Measurements from ENCODE around the gene ADM2. TPM values are rescaled to one million over a fixed set of nuclear protein-coding genes. Genes with fewer than 3 reads are reported as not detected.
A peak's percentile ranks its signal among the peaks of the same experiment; 100 is the strongest.

Gene ADM2
- total RNA-seq, 1 donor: 9.4 TPM

GRCh38 chr22:50481045-50481439 lies 301 bp upstream of the ADM2 start:
- peaks cover 13% of the 10 kb centered on the region for H3K27me3 ChIP-seq (ENCODE audit: insufficient read depth, low read length)
- H3K79me2 ChIP-seq (ENCODE audit: insufficient read depth, low read length): no peaks in the 10 kb centered on the region
- H3K9me3 ChIP-seq (ENCODE audit: low read depth, low read length): no peaks in the 10 kb centered on the region
- no peaks in the 10 kb centered on the region for H4K20me1 ChIP-seq (ENCODE audit: insufficient read depth, low read length)
- no peak overlapping the region for H3K27ac ChIP-seq (ENCODE audit: low read depth, low read length)
- H2AFZ ChIP-seq (ENCODE audit: low read length): no peak overlapping the region
- H3K4me2 ChIP-seq (ENCODE audit: insufficient read depth, low read length): peak overlapping the region; percentile 23
- H3K4me3 ChIP-seq (ENCODE audit: insufficient read depth, low read length): peak overlapping the region; percentile 65
- no peak for TF ChIP-seq CTCF (IDR thresholded peaks at IDR 0.05; ENCODE audit: extremely low read depth, low read depth, low read length)
- no peak for DNase-seq (ENCODE audit: insufficient read length, low spot score, missing footprints)
- no peaks in the 10 kb centered on the region for H3K4me1 ChIP-seq (ENCODE audit: insufficient read depth, low read length)
- H3K36me3 ChIP-seq (ENCODE audit: insufficient read depth, low read length): no peaks in the 10 kb centered on the region

- H2AFZ ChIP-seq (ENCODE audit: low read length): peak overlapping the region; percentile 59
- peak overlapping the region; percentile 65 for H3K4me3 ChIP-seq (ENCODE audit: insufficient read depth, low read length)
Measured at GRCh38 chr22:50482107-50483074, 1.0 kb downstream of the ADM2 start.

GRCh38 chr22:50483106-50483505 lies 1.8 kb downstream of the ADM2 start:
- Histone ChIP-seq H3K36me3 (ENCODE audit: insufficient read depth, low read length) (no peaks in the 10 kb centered on the region), H3K9me3 (ENCODE audit: low read depth, low read length) (no peaks in the 10 kb centered on the region), H3K27me3 (ENCODE audit: insufficient read depth, low read length) (peaks cover 13% of the 10 kb centered on the region), H3K27ac (ENCODE audit: low read depth, low read length) (no peak overlapping the region), H3K4me1 (ENCODE audit: insufficient read depth, low read length) (no peaks in the 10 kb centered on the region), H2AFZ (ENCODE audit: low read length) (no peak overlapping the region), H4K20me1 (ENCODE audit: insufficient read depth, low read length) (no peaks in the 10 kb centered on the region), H3K79me2 (ENCODE audit: insufficient read depth, low read length) (no peaks in the 10 kb centered on the region), H3K4me3 (ENCODE audit: insufficient read depth, low read length) (no peak overlapping the region), H3K4me2 (ENCODE audit: insufficient read depth, low read length) (no peak overlapping the region)
- TF ChIP-seq CTCF (IDR thresholded peaks at IDR 0.05; ENCODE audit: extremely low read depth, low read depth, low read length): no peak
- no peak for DNase-seq (ENCODE audit: insufficient read length, low spot score, missing footprints)

More at GRCh38 chr22:50482107-50483074, 1.0 kb downstream of the ADM2 start:
- no peak for TF ChIP-seq CTCF (IDR thresholded peaks at IDR 0.05; ENCODE audit: extremely low read depth, low read depth, low read length)
- Histone ChIP-seq H3K4me1 (ENCODE audit: insufficient read depth, low read length) (no peaks in the 10 kb centered on the region), H3K79me2 (ENCODE audit: insufficient read depth, low read length) (no peaks in the 10 kb centered on the region), H3K27ac (ENCODE audit: low read depth, low read length) (no peak overlapping the region), H3K4me2 (ENCODE audit: insufficient read depth, low read length) (peak overlapping the region; percentile 24), H3K9me3 (ENCODE audit: low read depth, low read length) (no peaks in the 10 kb centered on the region), H4K20me1 (ENCODE audit: insufficient read depth, low read length) (no peaks in the 10 kb centered on the region), H3K27me3 (ENCODE audit: insufficient read depth, low read length) (peaks cover 13% of the 10 kb centered on the region), H3K36me3 (ENCODE audit: insufficient read depth, low read length) (no peaks in the 10 kb centered on the region)
- no peak for DNase-seq (ENCODE audit: insufficient read length, low spot score, missing footprints)

GRCh38 chr22:50483556-50483955 lies 2.2 kb downstream of the ADM2 start:
- Histone ChIP-seq H3K4me1 (ENCODE audit: insufficient read depth, low read length) (no peaks in the 10 kb centered on the region), H3K4me2 (ENCODE audit: insufficient read depth, low read length) (no peak overlapping the region), H3K27me3 (ENCODE audit: insufficient read depth, low read length) (peaks cover 13% of the 10 kb centered on the region), H3K9me3 (ENCODE audit: low read depth, low read length) (no peaks in the 10 kb centered on the region), H4K20me1 (ENCODE audit: insufficient read depth, low read length) (no peaks in the 10 kb centered on the region), H2AFZ (ENCODE audit: low read length) (no peak overlapping the region), H3K79me2 (ENCODE audit: insufficient read depth, low read length) (no peaks in the 10 kb centered on the region), H3K4me3 (ENCODE audit: insufficient read depth, low read length) (no peak overlapping the region), H3K27ac (ENCODE audit: low read depth, low read length) (no peak overlapping the region), H3K36me3 (ENCODE audit: insufficient read depth, low read length) (no peaks in the 10 kb centered on the region)
- no peak for DNase-seq (ENCODE audit: insufficient read length, low spot score, missing footprints)
- TF ChIP-seq CTCF (IDR thresholded peaks at IDR 0.05; ENCODE audit: extremely low read depth, low read depth, low read length): no peak
